Bone marrow (tissue), 2 donors: ENCODE measurements around the gene RBM20.
A peak's percentile ranks its signal among the peaks of the same experiment; 100 is the strongest.

Experiments
- DNase-seq, 2 donors: peaks; one replicate each; lab custom pipeline; 2025; lab: John Stamatoyannopoulos, UW

Gene RBM20

GRCh38 chr10:110737886-110738634, 93.9 kb downstream of the RBM20 start:
- no peak for DNase-seq

DNA sequence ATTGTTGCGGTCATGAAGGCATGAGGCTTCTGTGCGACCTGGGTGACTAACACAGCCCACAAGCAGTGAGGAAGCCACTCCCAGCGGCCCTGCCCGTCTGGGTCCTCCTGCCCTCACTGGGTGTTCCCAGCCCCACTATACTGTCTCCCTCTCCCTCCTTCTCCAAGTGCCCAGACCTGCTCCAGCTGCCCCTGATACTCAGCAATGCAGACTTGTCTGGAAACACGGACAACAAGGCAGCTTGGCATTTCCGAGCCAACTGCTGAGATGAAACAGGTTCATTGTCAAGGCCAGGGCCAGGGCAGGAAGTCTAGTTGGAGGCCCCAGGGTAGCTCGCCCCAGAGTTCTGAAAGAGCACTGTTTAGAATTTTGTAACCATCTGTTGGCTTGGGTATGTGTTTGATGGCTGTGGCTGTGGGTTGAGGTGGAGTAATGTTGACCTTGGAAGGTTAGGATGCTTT, 95.7 kb downstream of the RBM20 start:
- DNase-seq: no peak

DNA sequence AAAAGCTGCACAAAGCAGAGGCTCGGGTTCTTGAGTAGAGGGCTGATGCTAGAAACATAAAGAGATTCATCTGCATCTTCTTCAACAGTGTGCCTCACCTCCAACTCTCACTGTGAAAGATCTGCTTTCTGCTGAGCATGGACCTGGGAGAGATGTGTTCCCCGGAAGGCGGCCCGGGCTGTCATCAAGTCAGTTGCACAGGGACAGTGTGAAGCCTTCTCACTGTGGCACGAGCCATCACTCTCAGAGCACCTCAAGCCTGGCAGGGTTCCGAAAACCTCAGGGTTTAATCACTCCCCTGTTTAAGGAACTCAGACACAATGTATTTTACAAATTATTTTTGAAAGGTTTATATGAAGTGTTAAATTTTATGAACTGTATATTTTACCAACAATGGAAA, 98.7 kb downstream of the RBM20 start:
- DNase-seq: no peak

GRCh38 chr10:110744782-110745181, 100.6 kb downstream of the RBM20 start:
- DNase-seq: no peak

GRCh38 chr10:110746254-110746826, 102.2 kb downstream of the RBM20 start:
- peak in 1 of 2 donors; percentile 22 for DNase-seq

GRCh38 chr10:110746969-110747608, 103.0 kb downstream of the RBM20 start:
- no peak for DNase-seq

GRCh38 chr10:110747609-110748464, 103.7 kb downstream of the RBM20 start:
- DNase-seq: no peak

DNA sequence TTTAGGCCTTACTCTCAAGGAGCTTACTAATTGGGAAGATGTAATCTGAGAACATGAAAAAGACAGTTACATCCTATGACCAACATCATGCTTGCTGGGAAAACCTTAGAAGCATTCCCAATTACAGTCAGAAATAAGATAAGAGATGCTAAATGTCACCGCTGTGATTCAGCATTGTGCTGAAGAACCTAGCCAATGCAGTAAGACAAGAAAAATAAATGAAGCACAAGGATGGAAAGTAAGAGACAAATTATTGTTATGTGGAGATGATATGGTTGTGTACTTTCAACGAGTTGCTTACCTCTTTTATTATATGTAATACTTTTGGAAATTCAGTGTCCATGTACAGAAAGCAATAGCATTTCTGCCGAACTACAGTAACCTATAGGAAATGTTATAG, 104.8 kb downstream of the RBM20 start:
- no peak for DNase-seq

DNA sequence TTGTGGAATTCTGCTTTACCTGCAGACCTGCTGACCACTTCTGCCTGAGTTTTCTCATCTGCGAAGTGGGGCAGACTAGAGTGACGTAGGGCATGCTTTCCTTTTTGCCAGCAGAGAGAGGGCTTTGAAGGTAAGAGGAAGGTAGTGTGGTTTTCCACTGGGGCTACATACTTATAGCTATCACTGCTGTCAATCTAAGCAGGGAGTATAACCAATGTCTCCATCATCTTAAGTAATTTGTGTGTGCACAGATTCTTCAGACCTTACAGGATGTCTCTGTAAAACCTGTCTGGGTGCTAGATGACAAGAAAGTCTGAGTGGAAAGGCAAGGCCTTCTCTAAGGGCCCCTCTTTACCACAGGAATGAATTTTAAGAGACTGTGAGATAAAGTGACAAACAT, 106.8 kb downstream of the RBM20 start:
- no peak for DNase-seq

GRCh38 chr10:110751850-110752249, 107.7 kb downstream of the RBM20 start:
- no peak for DNase-seq

DNA sequence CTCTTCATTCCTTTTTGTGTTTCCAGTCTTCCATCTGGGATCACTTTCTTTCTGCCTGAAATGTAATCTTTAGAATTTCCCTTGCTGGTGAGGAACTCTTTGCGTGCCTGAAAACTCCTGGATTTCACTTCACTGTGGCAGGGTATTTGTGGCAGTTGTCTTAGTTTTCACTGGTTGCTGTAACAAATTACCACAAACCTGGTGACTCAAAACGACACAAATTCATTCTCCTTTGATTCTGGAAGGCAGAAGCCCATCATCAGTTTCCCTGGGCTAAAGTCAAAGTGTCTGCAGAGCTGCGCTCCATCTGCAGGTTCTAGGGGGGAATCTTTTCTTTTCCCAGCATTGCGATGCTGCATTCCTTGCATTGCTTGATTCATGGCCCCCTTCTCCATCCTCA, 109.3 kb downstream of the RBM20 start:
- DNase-seq: no peak

DNA sequence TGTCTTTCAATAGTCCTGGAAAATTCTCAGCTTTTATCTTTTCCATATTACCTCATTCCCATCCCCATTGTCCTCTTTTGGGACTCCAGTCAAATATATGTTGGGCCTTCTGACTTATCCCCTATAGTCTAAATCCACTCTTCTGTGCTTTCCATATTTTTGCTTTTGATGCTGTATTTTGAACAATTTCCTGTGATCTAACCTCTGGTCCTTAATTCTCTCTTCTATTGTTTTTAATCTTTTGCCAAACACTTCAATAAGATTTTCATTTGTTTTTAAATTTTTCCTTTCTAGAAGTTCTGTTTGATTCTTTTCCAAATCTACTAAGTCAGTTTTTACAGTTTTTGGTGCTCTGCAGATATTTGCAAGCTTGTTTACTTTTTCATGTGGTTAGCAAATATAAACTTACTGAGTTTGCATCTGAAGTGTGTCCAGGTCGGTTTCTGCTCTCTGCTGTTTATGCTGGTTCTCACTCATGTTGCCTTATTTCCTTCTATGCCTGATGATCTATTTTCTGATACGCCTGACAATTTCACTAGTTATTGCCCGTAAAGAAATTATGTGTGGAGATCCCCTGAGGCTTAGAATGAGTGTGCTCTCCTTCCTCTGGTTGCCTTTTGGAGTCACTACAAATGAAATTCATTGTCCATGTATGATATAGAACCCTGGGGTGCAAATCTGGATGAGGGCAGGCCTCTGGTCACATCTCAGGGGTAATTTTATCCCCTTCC, 110.4 kb downstream of the RBM20 start:
- no peak for DNase-seq

GRCh38 chr10:110755781-110756180, 111.6 kb downstream of the RBM20 start:
- DNase-seq: no peak

DNA sequence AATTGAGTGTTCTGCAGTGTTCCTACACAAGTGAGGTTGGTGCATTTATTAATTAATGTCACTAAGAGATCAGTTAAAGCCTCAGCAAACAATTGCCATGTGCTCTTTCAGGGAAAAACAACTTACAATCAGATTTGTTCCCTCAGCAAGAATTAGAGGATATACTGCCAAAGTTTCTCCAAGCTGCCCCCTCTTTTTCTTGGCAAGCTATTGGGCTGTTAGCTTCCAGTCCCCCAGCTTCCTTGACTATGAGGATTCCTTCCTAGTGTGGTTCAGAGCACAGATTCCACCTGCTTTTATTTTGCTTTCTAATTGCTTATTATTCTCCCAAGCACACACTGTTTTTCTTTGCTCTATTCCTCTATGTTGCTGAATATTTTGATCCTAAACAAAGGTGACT, 112.7 kb downstream of the RBM20 start:
- no peak for DNase-seq

DNA sequence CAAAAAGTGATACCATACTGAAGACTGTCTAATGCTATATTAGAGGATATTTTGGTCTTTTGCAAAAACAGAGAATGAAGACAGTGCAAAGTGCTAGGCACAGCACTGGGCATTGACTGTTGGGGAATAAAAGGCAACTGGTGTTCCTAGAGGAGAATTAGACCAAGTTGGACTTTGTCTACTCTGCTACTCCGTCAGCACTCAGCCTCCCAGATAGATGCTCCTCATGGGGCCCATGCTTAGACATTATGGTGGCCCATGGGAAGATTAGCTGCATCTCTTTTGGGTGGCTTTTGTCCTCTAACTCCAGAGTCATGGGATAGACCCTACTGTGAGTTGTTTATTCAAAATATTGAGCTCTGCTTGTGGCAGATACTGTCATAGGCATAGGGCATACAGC, 113.5 kb downstream of the RBM20 start:
- DNase-seq: no peak

DNA sequence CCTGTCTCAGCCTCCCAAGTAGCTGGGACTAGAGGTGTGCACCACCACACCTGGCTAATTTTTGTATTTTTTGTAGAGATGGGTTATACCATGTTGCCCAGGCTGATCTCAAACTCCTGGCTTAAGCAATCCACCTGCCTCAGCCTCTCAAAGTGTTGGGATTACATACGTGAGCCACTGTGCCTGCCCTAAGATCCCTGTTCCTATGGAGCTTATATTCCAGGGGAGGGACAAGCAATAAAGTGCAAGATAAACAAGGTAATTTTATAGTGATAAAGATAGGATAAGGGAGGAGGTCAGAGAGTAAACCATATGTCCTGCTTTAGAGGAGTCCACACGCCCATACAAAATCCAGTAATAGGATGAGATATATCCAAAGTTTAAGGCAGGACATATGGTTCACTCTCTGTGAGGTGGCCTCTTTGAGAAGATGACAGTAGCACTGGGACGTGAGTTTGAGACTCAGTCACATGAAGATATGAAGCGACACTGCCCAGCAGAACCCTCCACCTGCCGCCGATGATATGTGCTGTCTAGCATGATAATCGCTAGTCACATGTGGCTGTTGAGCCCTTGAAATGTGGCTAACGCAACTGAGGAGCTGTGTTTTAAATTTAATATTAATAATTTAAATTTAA, 114.1 kb downstream of the RBM20 start:
- DNase-seq: no peak

DNA sequence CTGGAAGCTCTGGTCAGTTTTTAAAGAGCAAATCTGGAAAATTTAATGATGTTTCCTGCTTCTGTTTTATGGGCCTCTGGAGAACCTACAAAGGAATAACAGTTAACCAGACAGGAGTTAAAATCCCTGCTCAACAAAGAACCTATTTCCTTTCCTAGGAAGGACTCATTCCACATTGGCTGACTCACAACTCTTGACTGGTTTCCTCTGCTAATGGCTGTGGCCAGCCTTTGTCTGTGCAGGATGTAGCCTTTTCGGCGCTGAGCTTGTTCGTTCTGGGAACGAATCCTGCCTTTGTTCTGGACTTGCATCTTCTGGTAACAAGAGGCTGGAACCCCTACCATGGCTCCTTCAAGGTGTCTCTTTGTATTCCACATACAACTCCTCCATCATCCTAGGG, 114.8 kb downstream of the RBM20 start:
- no peak for DNase-seq

DNA sequence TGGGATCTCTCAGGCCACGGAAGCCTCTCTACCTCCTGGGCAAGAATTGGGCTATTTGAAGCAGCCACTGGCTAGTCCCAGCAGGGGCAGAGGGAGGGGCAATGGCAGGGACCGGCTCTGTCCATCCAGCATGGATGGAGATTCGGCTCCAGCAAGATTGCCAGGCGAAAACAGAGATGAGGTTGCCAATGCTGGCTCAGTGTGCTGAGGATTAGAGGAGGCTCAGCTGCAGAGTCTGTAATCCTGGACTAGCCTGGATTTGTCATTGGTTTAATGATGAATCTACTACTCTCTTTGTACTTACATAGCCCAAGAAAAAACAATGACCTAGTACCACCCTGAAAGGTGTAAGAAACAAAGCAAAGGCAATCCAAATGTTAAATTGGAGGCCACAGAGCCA, 115.4 kb downstream of the RBM20 start:
- DNase-seq: no peak

DNA sequence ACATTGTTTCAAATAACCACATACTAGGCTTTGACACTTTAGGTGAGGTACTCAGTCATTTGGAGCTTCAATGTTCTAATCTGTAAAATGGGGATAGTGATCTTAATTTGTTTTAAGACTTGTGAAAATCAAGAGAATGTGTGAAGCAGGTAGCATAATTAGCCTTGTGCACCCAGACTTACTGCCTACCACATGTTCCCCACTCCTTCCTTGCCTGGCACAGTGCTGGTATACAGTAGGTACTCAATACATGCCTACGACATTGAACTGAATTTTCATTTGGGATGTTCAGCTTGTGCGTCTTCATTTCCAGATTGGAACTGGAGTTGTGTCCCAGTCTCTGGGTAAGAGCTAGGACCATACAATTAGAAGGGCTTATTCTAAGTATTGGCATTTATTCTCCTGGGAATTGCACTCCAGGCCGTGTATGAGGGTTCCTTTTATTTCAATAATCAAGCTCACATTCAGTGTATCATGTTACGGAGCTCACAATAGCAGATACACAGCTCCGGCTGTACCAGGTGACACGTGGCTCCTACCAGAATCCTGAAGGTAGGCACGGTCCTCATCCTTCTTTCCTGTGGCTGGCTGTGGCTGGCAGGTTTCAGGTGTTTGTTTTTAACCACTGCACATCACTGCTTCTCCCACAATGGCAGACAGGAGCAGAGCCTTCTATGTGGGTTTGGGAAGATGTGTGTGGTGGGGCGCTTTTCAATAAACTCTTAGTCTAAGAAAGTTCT, 118.1 kb downstream of the RBM20 start:
- no peak for DNase-seq

GRCh38 chr10:110762849-110763211, 118.7 kb downstream of the RBM20 start:
- DNase-seq: no peak

GRCh38 chr10:110764378-110764777, 120.2 kb downstream of the RBM20 start:
- no peak for DNase-seq
